ENCODE measurements around the gene SERPINB3. TPM values are rescaled to one million over a fixed set of nuclear protein-coding genes. Genes with fewer than 3 reads are reported as not detected.

The SERPINB3 gene
- total and polyA plus RNA-seq, 8 donors, result 0.61 to 46.5 (median 1.2) TPM; not detected in 4

DNA sequence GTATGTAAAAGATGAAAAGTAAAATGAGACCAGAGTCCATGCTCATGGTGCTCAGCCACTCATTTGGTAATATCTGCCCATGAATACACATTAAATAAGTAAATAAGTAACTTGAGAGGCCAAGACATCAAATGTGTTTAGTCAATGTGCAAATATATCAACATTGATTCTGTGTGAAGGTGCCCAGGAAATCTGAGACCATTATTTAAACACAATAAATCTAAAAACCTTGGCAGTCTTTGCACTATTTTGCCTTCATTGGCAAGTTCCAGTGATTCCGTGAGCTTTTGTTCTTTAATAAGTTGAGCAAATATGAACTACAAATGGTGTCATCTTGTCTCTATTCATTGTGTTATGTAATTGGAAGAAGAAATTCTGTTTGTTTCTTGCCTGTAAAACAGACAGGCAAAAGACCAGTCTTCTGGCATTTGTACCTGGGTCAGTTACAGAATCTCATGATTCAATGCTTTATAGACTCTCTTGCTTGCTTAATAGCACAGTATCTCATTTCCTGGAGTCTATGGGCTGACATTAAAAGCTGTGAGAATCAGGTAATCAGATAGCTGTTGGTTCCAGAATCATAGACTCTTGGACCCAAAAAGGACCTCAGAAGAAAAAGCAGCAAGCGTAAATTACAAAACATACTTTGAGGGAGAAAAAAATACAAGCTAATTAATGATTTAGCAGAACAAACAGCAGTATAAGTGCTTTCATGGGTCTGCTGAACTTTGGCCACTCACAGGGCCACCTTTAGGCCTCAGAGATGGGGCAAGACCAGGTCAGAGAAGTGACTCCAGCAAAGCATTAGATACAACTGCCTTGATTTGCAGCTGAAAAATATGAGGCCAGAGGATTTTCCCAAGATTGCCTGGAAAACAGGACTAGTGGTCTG lies 20.0 kb upstream of the SERPINB3 start:
- intact Hi-C loops (cut with DNase I; ENCODE audit: low total_unique reads), result no loop called here
- peak overlapping the region; percentile 34 to 80 (median 64) for H3K27ac ChIP-seq
- peak in 1 of 2 donors; percentile 41 for DNase-seq
- peaks cover 0 to 17% (median 3%) of the 10 kb centered on the region in 4 donors for H3K4me1 ChIP-seq
- H3K36me3 ChIP-seq, result no peaks in the 10 kb centered on the region
- H3K4me3 ChIP-seq, result no peak overlapping the region
- 35 to 58% (median 40%) methylated on average over 2 of the region's 2 CpGs for WGBS, 5 donors
- no peaks in the 10 kb centered on the region for H3K27me3 ChIP-seq
- TF ChIP-seq, protein P1, sequence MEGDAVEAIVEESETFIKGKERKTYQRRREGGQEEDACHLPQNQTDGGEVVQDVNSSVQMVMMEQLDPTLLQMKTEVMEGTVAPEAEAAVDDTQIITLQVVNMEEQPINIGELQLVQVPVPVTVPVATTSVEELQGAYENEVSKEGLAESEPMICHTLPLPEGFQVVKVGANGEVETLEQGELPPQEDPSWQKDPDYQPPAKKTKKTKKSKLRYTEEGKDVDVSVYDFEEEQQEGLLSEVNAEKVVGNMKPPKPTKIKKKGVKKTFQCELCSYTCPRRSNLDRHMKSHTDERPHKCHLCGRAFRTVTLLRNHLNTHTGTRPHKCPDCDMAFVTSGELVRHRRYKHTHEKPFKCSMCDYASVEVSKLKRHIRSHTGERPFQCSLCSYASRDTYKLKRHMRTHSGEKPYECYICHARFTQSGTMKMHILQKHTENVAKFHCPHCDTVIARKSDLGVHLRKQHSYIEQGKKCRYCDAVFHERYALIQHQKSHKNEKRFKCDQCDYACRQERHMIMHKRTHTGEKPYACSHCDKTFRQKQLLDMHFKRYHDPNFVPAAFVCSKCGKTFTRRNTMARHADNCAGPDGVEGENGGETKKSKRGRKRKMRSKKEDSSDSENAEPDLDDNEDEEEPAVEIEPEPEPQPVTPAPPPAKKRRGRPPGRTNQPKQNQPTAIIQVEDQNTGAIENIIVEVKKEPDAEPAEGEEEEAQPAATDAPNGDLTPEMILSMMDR (IDR thresholded peaks at IDR 0.05), result no peak
- TF ChIP-seq POLR2AphosphoS5 (IDR thresholded peaks at IDR 0.05) (no peak), EP300 (IDR thresholded peaks at IDR 0.05) (no peak), POLR2A (IDR thresholded peaks at IDR 0.05) (no peak)
- H3K9me3 ChIP-seq, result no peaks in the 10 kb centered on the region

DNA sequence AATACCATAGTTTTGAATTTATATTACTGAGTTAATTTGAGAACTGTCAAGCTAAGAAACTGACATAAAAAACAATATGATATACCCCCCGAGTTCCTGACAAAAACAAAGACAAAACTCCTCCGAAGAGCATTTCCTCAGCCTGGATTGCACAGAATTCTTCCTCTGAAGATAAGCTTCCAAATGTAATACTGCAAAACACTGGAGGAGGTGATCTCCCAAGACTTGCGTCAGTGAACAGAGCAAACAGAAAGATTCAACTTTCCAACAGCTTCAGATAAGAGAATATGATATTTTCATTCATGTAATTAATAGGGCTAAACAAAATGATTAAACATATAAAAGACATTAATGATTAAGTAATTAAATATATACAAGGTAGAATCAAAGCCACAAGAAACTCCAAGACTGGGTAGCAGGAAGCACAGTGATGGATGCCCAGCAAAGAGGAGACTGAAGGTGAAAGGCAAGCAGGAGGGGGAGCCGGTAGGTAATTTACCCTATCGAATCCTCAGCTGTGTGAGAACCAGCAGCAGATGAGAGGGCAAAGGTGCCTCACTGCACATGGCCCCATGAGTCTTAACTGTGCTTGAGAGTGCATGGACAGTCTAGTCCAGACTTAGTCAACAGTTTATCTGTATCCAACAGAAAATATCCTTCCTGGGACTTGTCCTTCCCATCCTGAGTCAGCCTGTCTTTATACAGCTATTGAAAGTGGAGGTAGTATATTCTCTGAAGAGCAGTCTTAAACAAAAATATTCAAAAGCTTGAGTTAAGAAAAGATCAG lies 18.3 kb upstream of the SERPINB3 start:
- intact Hi-C loops (cut with DNase I; ENCODE audit: low total_unique reads), result no loop called here
- H3K36me3 ChIP-seq, result no peaks in the 10 kb centered on the region
- no peaks in the 10 kb centered on the region for H3K9me3 ChIP-seq
- 52 to 68% (median 62%) methylated on average over 5 of the region's 5 CpGs for WGBS, 5 donors
- H3K4me3 ChIP-seq, result no peak overlapping the region
- no peaks in the 10 kb centered on the region for H3K27me3 ChIP-seq
- H3K4me1 ChIP-seq, result peaks cover 0 to 17% (median 3%) of the 10 kb centered on the region in 4 donors
- no peak for DNase-seq
- no peak for TF ChIP-seq POLR2A (IDR thresholded peaks at IDR 0.05)
- TF ChIP-seq, protein P1 (IDR thresholded peaks at IDR 0.05), result no peak
- H3K27ac ChIP-seq, result peak overlapping the region in 2 of 5 donors; percentile 1 to 46

DNA sequence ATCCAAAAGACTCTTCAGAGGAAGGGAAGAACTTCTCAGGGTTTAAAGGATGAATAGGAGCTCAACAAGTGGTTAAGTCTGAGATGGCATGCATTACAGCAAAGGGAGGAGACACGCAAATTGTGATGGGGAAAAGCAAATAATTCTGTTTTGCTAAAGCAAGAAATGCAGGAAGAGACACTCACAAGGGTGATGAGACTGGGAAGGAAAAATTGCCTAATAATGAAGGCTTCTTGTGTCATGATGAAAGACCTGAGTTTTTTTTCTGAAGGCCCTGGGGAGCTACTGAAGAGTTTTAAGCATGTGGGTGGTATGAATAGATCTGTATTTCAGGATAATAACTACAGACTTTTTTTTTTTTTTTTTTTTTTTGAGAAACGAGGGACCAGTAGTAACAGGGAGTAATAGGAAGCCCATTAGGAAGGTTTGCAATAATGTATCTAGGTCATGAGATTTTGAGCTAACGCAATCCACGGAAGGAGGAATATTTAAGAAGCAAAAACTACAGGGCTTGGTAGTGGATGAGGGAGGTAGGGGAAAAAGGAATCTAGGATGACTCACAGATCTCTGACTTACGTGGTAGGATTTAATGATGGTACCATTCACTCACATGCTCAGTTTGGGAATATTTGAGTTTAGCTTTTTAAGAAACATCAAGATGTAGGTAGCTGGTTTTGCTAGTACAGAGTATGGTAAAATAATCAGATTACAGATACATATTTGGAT lies 16.0 kb upstream of the SERPINB3 start:
- Histone ChIP-seq H3K36me3 (no peaks in the 10 kb centered on the region), H3K27ac (no peak overlapping the region), H3K4me1 (peaks cover 0 to 13% (median 0%) of the 10 kb centered on the region in 4 donors), H3K27me3 (no peaks in the 10 kb centered on the region), H3K9me3 (no peaks in the 10 kb centered on the region), H3K4me3 (no peak overlapping the region)
- DNase-seq, result no peak
- intact Hi-C loops (cut with DNase I; ENCODE audit: low total_unique reads), result no loop called here
- 53 to 70% (median 60%) methylated on average over 5 of the region's 5 CpGs for WGBS, 5 donors
- TF ChIP-seq POLR2AphosphoS5 (IDR thresholded peaks at IDR 0.05) (no peak), EP300 (IDR thresholded peaks at IDR 0.05) (no peak), POLR2A (IDR thresholded peaks at IDR 0.05) (no peak)
- TF ChIP-seq, protein P1 (IDR thresholded peaks at IDR 0.05), result no peak

Measured in stomach (tissue), 9 donors.